ENCODE measurements around the gene SLF1.
A peak's percentile ranks its signal among the peaks of the same experiment; 100 is the strongest.
"Not testable (repeated sequence)": the region's sequence is repeated elsewhere in the genome, so short reads cannot be mapped to it uniquely, and the experiment has no call there.

The SLF1 gene

DNA sequence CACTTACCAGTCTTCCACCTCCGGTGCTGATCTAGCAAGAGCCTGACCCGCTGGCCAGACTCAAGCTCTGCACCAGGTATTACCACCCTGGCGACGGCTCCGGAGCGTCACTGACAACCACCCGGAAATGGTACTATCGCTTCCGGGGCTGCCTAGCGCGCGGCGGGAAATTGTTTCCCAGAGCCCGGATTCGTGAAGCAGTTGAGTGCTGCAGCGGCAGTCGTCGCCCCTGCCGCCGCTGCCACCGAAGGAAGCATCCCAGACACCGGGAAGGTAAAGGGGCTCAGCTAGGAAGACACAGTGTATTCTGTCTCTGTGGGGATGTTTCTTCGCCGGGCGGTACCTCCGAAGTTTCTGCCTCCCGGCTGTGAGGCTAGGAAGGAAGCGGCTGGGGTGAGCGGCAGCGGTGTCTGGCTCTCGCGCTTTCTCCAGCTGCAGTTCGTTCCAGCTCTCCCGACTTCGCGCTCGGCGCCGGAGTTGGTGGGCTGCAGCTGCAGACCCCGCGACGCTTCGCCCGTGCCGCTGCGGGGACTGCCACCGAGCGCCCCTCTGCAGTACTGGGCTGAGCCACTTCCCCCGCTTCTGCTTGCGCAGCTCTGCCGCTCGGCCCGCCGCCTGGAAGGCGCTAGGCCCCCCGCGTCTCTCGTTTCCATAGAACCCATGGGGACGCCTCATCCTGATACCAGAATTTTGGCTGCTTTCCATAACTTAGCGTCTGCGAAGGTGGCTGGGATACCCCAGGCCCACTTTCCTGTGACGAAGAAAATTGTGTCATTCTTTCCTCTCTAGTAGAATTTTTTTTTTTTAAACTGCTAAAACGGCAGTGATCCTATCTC is at the start of gene SLF1, which contains the start of gene KIAA0825:
SLF1 (plus strand) TSS at position 177 of the 836 bp plus-strand sequence. CDS start 10,142 bp downstream, outside the sequence.
KIAA0825 (minus strand) TSS at position 112 of the 836 bp plus-strand sequence. CDS start 81,478 bp downstream, outside the sequence.
- DNase-seq, result peak; percentile 88

DNA sequence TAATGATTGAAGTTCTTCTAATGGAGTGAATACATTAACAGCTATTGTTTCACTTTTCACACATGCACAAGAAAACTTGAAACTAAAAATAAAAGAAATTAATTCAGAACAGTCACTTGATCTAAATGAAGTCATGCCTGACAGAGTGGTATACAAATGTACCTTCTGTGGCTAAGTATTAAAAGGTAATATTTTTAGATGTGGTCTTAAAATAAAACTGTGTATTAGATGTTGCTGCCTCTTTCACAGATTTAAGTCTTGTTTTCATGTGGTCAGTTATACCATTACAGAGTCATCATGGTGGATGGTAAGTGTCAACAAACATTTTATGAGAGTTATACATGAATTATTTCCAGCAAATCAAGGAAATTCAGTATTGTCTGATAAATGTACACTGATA is 47.1 kb upstream of the SLF1 start:
- no peak for DNase-seq

DNA sequence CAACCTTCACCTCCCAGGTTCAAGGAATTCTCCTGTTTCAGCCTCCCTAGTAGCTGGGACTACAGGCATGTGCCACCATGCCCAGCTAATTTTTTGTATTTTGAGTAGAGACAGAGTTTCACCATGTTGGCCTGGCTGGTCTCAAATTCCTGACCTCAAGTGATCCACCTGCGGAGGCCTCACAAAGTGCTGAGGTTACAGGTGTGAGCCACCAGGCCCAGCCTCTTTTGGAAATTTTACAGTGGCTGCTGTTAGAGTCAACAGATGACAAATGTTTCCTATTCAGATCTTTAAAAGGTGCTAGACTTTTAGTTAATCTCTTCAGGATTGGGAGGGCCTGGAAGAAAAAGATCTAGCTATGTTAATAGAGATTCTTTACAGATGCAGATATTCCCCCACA is 45.1 kb upstream of the SLF1 start:
- DNase-seq, result not testable (repeated sequence)

DNA sequence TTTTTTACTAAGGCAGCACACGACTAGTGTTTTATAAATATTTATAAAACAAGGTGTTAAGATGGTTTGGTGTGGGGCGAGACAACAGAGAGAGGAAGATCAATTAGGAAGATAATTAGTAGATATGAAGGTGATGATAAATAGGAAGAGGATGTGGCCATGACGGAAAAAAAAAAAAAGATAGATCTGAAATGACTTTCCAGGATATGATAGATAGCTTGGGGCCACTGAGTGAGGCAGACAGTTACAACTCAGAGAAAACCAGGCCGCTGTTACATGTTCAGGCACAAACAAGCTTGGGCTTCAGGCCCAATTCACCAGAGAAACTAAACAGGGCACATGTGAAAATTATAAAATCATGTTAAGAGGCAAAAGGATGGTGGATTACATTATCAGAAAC is 43.3 kb upstream of the SLF1 start:
- no peak for DNase-seq

DNA sequence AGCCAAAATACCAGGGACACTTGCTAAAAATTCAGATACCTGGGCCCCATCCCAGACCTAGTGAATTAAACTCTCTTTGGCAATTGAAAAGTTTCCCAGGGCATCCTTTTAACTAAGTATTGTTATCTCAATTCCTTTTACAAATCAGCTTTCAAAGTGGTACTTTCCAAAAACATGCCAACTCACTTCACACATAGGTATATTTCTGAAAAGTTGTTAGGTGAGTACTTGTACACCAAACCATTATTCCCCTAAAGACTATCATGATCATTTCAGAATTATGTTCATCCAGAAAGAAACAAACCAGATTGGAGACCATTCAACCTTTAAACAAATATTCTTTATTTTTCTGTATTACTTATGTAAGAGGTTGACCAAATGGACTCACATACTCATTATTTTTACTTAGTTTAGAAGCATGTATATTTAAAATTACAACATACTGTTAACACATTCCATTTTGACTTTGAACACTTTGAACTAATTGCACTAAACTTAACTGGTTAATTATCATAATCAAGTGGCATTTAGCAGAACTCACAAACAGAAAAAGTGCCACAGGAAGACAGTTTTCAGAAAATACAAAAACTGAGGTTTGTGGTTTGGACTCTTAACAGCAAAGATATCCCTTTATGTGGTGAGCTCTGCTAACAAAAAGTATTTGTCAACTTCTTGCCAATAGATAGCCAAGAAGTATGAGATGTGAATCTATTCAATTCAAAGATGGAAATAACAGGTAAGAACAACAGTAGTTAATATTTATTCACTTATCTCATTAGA is 40.8 kb upstream of the SLF1 start:
- no peak for DNase-seq

DNA sequence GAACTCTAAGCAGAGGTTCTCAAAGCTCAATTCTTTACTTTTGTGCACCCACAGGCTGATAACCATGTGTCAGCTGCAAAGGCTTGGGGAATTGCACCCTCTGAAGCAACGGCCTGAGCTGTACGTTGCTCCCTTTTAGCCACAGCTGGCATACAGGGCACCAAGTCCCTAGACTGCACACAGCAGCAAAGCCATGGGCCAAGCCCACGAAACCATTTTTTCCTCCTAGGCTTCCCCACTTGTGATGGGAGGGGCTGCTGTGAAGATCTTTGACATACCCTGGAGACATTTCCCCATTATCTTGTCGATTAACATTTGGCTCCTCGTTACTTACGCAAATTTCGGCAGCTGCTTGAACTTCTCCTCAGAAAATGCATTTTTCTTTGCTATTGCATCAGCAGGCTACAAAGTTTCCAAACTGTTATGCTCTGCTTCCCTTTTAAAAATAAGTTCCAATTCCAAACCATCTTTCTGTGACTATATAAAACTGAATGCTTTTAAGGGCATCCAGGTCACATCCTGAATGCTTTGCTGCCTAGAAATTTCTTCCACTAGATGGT is 23.1 kb upstream of the SLF1 start:
- no peak for DNase-seq

DNA sequence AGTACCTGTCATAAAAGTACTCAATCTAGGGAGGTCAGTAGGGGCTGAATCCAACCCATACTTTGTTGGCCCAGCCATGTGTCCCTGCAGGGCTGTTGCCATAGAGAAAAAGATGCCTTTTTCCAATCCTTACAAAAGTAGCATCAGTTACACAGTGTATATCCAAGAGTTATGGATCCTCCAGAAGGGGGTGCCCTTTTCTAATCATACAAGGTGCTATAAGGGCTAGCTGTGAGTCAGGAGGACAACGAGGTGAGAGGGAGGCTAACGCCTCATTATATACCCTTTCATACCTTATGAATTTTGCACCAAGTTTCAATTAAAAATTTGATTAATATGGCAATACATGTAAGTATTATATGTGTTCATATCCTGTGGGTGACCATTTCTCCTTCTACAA is 4.9 kb upstream of the SLF1 start:
- no peak for DNase-seq

DNA sequence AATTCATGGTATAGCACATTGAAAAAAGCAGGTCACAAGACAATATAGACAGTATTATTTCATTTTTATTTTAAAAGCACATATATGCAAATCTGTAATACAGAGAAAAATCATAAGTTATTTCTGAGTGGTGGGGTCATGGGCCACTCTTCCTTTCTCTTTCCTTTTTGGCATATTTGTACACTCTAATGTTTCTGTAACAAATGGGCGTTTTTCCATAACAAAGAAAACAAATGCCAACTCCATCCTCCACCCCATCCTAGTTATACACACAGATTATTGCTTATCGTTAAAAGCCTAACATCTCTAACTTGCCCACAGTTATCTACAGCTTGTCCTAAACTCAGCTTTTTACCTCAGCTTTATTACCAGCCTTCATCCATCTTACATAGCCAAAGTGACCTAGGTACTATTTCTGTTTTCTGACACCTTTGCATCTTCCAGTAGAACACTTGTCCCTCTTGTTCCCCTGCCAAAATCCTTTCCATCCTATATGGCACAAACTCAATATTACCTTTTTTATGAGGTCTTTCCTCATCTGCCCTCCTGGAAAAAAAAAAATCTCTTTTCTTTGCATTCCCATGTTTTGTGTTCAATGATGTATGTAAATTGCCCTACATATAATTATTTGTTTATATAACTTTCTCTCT is 4.2 kb upstream of the SLF1 start:
- no peak for DNase-seq

DNA sequence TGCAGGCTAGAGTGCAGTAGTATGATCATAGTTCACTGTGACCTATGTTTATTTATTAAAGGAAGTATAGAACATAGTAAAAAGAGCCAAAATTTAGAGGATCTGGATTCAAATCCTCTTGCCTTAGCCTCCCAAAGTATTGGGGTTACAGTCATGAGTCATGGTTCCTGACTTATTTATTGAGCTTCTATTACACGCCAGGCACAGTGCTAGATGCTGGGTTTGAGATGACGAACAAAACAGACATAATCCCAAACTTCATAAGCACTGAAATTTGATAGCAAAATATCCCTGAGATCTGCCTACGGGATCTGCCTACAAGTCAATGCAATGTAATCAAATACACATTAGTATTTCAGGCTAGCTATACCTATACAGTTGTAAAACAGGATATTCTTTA is 2.6 kb upstream of the SLF1 start:
- DNase-seq, result no peak

DNA sequence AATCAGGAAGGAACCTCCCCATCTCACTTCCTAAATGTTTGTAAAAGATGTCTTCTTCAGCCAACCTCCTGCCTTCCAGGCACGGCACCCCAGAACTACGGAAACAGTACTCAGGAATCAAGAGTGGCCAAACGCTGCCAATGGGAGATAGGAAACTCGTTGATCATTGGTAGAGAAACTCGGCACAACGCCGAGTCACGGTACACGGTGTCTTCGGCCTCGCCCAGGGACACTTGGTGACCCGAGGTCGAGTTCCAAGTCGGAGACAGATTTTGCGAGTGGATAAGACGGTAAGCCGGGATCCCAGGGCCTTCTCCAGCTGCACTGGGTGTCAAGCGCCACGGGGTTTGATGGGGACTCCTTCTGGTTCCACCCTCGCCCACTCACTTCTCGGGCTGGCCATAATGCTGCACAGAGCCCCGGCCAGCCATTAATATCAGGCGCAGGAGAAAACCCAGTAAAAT is 408 bp upstream of the SLF1 start:
- DNase-seq, result peak; percentile 29

DNA sequence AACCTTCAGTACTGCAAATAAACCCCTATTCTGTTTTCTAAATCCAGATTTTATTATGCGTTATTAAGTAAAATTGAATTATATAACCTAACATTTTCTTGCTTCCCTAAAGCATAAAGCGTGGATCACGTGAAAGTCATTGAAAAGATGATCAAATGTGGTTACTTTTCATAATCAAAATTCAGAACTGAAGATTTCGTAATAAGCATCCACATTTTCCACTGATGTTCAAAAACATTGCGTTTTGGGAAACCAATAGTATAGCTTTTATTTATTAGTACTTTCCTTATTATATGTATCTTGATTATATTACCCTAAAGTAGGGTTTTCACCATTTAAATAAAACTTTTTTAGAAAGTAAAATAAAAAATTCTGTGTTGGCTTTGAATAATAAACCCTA is 1.8 kb downstream of the SLF1 start:
- DNase-seq, result no peak

DNA sequence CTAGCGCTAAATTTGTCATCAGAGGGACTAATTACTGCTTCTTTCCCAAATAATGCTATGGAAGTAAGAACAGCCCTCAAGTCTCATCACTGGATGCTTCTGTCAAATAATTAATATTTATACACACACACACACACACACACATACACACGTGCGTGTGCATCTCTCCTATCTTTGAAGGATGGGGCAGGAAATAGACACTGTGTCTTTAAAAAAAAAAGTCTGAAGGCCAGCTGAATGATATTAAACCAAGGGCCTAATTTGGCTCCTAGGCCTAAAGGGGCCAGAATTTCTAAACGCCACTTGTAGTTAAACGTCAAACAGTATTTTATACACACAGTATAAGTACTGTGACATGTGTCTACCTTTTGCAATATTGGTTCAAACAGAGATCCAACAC is 3.3 kb downstream of the SLF1 start:
- peak; percentile 36 for DNase-seq

DNA sequence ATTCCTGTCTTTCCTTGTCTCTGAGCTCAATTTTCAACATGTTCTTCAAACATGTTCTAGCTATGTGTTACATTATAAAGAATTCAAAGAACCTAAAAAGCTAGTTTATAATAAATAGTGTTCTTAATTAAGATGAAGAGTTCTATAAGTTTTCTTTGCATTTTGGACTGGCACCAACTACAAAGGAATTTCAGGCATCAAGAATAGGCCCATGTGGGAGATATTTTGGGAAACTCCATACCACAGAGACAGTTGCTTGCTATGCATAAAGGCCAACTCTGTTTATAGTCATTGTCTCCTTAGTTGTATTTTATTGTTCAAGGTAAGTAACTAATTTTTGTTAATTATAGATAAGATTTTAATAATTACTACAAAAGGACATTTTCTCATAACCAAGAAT is 4.5 kb downstream of the SLF1 start:
- DNase-seq, result no peak

DNA sequence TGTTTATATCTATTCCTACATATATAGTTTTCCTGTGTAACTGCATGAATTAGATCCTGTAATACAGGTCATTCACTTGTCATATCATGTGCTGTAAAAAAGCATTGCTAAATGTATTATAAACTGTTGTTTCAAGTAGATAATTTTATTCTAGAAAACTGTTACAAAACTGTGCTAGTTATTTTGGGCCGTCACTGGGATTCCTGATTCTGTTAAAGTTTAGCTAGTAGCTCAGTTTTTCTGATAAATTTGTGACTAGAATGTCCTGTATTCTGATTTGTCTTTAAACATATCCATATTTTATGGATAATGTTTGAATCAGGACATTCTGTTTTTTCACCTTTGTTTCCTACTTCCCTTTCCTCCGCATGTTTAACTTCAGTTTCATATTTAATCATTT is 5.4 kb downstream of the SLF1 start:
- no peak for DNase-seq

DNA sequence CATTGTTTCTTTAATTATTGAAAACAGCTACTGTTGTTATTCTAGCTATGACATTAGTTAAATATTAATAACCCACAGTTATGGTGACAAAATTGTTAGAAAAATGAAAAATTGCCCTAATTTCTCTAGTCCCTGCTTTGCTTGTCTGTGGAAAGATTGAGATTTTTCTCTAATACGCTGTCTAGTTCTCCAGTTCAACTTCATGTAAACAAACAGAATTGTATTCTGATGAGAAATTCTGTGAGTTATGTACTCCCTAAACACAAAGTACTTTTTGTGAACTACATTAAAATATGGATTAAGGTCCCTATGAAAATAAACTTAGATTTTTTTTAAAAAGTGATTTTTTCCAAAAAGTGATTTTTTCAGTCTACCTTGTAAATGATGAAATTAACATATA is 8.7 kb downstream of the SLF1 start:
- DNase-seq, result no peak

DNA sequence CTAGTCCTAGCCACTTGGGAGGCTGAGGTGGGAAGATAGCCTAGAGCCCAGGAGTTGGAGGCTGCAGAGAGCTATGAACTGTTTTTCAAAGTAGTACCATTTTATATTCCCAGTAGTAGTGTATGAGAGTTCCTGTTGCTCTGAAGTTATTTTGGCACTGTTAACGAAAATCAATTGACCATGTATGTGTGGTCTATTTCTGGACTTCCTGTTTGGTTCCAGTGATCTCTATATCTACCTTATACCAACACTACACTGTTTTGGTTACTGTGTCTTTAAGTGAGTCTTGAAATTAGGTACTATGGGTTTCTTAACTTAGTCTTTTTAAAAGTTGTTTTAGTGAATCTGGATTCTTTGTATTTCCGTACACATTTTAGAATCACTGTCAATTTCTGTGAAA is 13.6 kb downstream of the SLF1 start:
- DNase-seq, result no peak

DNA sequence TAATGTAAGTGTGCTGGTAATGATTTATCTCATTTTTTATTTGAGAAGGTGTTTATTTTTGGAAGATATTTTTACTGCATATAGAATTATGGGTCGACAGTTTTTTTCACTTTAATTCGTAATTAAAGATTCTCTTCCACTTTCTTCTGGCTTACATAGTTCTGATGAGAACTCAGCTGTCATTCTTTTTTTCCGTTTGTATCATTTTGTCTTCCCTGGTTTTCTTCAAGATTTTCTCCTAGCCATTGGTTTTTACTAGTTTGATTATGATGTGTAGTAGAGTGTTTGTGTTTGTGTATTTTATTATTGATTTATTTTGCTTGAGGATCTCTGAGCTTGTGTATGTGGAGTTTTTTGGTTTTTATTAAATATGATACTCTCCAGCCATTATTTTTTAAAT is 21.7 kb downstream of the SLF1 start:
- no peak for DNase-seq

DNA sequence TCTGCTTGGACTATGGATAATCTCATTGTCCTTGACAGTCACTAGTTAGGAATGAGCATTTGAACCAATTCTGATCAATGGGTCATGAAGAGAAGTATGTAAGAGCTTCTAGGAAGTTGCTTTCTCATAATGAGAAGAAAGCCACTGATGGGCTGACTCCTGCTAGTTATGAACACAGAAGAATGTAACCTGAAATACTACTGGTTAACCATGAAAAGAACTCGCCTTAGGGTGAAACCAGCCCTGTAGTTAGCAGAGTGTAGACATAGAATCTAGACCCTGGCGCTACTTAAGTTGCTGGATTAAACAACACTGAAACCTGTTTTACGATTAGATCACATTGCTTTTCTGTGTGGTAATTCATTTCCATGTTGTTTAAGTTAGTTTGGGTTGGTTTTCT is 26.6 kb downstream of the SLF1 start:
- DNase-seq, result no peak

DNA sequence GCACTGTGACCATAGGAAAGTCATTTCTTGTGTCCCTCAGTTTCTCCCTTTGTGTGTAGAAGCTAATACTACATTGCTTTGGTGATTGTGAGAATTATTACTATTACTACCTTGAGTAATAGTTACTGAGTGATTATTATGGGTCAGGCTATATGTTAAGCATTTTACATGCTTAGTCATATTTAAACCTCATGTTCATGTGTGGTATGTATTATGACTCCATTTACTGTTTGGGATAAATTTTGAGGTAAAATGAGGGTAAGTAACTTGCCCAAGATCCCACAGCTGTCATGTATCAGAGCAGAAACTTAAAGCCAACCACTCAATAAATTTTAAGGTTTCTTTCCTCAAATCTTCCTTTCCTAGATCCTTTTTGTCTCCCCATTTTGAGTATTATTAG is 28.3 kb downstream of the SLF1 start:
- DNase-seq, result no peak

DNA sequence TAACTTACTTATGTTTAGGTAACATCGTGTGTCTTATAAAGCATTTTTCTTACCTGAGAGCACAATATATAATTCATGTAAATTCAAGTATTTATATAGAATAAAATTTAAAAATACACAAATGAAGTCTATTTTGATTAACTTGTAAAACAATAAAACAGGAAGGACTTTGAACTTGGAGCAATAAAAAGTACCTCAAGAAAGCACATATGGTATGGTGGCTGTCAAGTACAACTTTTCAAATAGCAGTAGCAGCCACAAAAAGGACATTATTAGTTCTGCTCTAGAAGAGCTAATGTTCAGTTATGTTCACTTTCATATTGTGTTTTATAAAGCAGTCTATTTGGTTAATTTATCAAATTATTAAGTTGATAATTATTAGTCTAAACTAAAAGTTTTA is 31.4 kb downstream of the SLF1 start:
- no peak for DNase-seq

DNA sequence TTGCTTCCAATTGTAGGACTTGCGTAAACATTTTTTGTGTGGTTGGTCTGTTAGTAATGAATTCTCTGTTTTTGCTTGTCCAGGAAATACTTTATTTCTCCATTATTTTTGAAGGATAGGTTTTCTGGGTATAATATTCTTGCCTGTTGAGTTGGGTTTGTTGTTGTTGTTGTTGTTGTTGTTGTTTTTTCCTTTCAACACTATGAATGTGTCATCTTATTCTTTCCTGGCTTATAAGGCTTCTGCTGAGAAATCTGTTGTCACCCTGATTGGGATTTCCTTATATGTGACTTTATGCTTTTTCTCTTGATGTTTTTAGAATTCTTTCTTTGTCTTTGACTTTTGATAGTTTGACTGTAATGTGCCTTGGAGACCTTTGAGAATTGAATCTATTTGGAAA is 39.8 kb downstream of the SLF1 start:
- DNase-seq, result no peak

DNA sequence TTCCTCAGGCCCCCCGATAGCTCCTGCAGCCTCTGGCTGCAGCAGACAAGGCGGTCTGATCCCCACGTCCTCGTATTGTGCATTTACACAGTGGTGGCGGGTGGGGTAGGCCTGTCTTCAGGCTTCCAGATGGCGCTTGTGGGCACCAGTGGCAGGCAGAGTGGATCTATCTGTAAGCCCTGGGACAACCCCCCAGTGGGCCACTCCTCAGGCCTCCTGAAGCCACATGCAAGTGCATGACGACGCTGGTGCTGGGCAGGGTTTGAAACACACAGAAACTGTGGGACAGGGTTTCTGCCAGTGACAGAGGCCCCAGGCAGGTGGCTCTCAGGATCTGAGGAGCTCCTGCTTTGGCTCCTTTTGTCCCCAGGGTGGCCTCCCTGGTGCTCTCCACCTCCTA is 42.0 kb downstream of the SLF1 start:
- no peak for DNase-seq

DNA sequence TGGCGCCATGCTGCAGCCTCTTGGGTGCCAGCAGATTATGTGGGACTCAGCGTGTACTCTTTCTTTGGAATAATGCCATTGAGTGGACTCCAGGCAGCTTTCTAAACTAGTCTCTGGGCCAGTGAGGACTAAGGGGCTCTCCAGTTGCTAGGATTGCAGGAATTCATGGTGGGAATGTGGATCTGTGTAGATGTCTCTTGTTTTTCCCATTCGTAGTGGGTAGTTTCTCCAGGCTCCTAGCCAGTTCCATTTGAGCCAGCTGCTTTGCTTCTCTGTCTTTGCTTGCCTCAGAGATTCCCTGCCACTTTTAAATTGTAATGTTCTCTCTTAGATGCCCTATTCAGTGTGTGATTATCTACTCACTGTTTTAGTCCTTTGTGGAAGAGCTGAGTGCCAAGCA is 42.6 kb downstream of the SLF1 start:
- DNase-seq, result no peak

All from NCI-H2029 (cell line).